CD4-positive, alpha-beta T cell (primary cell): ENCODE results near the gene ATG7. TPM values are rescaled to one million over a fixed set of nuclear protein-coding genes. Genes with fewer than 3 reads are reported as not detected.

Source experiments
- ATAC-seq: fragments of 200-7000 bp; cut with Tn5 transposase; one replicate; pipeline ENCODE4 v1.10.0; 2022; ENCODE audit warnings: mild to moderate bottlenecking; ENCODE audit not compliant: poor library complexity
- CTCF ChIA-PET: fragments of 350-600 bp; sonication (Branson Sonifier 250); formaldehyde crosslinking; loops from one replicate; lab custom pipeline; 2021; ENCODE audit warnings: antibody characterized with exemption, inconsistent platforms; lab: Charles Lee
- POLR2A ChIA-PET: fragments of 350-600 bp; sonication (Branson Sonifier 250); formaldehyde crosslinking; loops from one replicate; lab custom pipeline; 2021; ENCODE audit warnings: antibody characterized with exemption, inconsistent platforms; lab: Charles Lee
- DNase-seq, 14 experiments: peaks; one replicate each; pipeline ENCODE4 v3.0.0-alpha.2; 2013 to 2020; ENCODE audit warnings: mixed read lengths in 2 of 14
- H3K27ac ChIP-seq, 2 donors: one replicate each; pipeline versions ENCODE4 v1.5.1 to v1.7.0; 2013; ENCODE audit warnings: low read length in 2 of 2, low read depth in 1 of 2, mild to moderate bottlenecking in 1 of 2
- H3K27me3 ChIP-seq, 2 experiments: 1 replicate in 1 of 2; 2 replicates in 1 of 2; pipeline versions ENCODE4 v1.6.1 to v1.7.0; 2013; ENCODE audit warnings: low read length in 2 of 2, control low read depth in 1 of 2, mild to moderate bottlenecking in 1 of 2, moderate library complexity in 1 of 2; ENCODE audit not compliant: insufficient read depth in 2 of 2, control insufficient read depth in 1 of 2
- H3K36me3 ChIP-seq: one replicate; pipeline ENCODE4 v1.6.1; 2013; ENCODE audit warnings: low read length, control low read depth; ENCODE audit not compliant: insufficient read depth
- H3K4me1 ChIP-seq: one replicate; pipeline ENCODE4 v1.6.1; 2013; ENCODE audit warnings: low read length, control low read depth; ENCODE audit not compliant: insufficient read depth
- H3K4me3 ChIP-seq: one replicate; pipeline ENCODE4 v1.5.1; 2013; ENCODE audit warnings: mild to moderate bottlenecking, low read length, moderate library complexity
- H3K9me3 ChIP-seq, 2 experiments: 1 replicate in 1 of 2; 2 replicates in 1 of 2; pipeline versions ENCODE4 v1.6.1 to v1.7.0; 2013; ENCODE audit warnings: low read length in 2 of 2, mild to moderate bottlenecking in 2 of 2, control low read depth in 1 of 2, moderate library complexity in 1 of 2; ENCODE audit not compliant: control insufficient read depth in 1 of 2, insufficient read depth in 1 of 2
- H3K27ac Mint-ChIP-seq: one replicate; pipeline ENCODE4 v1.8.0; 2020; ENCODE audit warnings: mixed read lengths
- H3K27me3 Mint-ChIP-seq: one replicate; pipeline ENCODE4 v1.8.0; 2021; ENCODE audit warnings: mixed read lengths
- H3K36me3 Mint-ChIP-seq: one replicate; pipeline ENCODE4 v1.8.0; 2021; ENCODE audit warnings: low read depth, mixed read lengths
- H3K4me1 Mint-ChIP-seq: one replicate; pipeline ENCODE4 v1.8.0; 2021; ENCODE audit warnings: low read depth, mixed read lengths
- H3K4me3 Mint-ChIP-seq: one replicate; pipeline ENCODE4 v1.8.0; 2020; ENCODE audit warnings: mild to moderate bottlenecking, mixed read lengths
- H3K9me3 Mint-ChIP-seq: one replicate; pipeline ENCODE4 v1.8.0; 2020; ENCODE audit warnings: mixed read lengths
- intact Hi-C, 2 experiments: fragments of 100-400 bp; cut with DNase I in 1 of 2; cut with micrococcal nuclease in 1 of 2; formaldehyde crosslinking; loops; one replicate each; pipeline versions ENCODE4 v1.15.1 to v1.9.0; 2023 to 2025; cut with DNase I, micrococcal nuclease
- total RNA-seq, 174 experiments: library from RNA in 2 of 174; stranded (reverse) in 2 of 174; gene quantifications; one replicate each; pipeline ENCODE4 v1.2.3 and lab custom pipeline; 2021 to 2026
- TF ChIP-seq, protein P1 (sequence below): fragments of 200-600 bp; IDR thresholded peaks from one replicate; pipeline ENCODE4 v1.8.0; 2022; ENCODE audit warnings: antibody characterized with exemption, mild to moderate bottlenecking

Gene ATG7
- total RNA-seq, 2 experiments from 2014 or later, result 21.4 to 25.7 TPM

DNA sequence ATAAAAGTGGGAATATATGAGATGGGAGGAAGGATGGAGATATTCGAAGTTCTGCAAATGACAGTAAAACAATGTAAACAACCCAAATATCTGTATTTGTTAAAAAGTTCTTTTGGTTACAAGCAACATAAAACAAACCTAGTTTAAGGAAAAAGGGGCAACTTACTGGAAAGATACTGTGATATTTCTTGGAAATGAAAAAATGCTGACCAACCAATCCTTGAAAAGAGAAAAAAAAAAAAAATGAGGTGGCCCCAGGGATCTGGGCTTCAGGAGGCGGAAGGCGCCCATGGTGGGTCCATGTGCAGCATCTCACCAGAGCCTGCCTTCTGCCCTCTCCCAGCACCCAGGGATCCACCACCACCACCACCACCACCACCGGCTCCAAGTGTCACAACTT is 312.4 kb downstream of the ATG7 start:
- Histone ChIP-seq H3K27me3 (no peaks in the 10 kb centered on the region), H3K9me3 (no peaks in the 10 kb centered on the region), H3K36me3 (no peaks in the 10 kb centered on the region), H3K4me3 (no peak overlapping the region), H3K4me1 (peaks cover 25% of the 10 kb centered on the region), H3K27ac (no peak overlapping the region)
- ATAC-seq (no peak), DNase-seq (no peak)
- no peaks in the 10 kb centered on the region for H3K9me3 Mint-ChIP-seq
- TF ChIP-seq, protein P1, sequence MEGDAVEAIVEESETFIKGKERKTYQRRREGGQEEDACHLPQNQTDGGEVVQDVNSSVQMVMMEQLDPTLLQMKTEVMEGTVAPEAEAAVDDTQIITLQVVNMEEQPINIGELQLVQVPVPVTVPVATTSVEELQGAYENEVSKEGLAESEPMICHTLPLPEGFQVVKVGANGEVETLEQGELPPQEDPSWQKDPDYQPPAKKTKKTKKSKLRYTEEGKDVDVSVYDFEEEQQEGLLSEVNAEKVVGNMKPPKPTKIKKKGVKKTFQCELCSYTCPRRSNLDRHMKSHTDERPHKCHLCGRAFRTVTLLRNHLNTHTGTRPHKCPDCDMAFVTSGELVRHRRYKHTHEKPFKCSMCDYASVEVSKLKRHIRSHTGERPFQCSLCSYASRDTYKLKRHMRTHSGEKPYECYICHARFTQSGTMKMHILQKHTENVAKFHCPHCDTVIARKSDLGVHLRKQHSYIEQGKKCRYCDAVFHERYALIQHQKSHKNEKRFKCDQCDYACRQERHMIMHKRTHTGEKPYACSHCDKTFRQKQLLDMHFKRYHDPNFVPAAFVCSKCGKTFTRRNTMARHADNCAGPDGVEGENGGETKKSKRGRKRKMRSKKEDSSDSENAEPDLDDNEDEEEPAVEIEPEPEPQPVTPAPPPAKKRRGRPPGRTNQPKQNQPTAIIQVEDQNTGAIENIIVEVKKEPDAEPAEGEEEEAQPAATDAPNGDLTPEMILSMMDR, result no peak
- ChIA-PET POLR2A (no interaction called here), CTCF (no interaction called here)
- H3K4me3 Mint-ChIP-seq, result no peak overlapping the region
- no peaks in the 10 kb centered on the region for H3K27me3 Mint-ChIP-seq
- peaks cover 91% of the 10 kb centered on the region for H3K4me1 Mint-ChIP-seq
- intact Hi-C loops, result loop anchor here (5.0 kb wide), 2 partner anchors 53 to 58 kb away; partner anchors contain the start of gene VGLL4 (in 1 of the 2)
- H3K27ac Mint-ChIP-seq, result peak overlapping the region; percentile 29
- peaks cover 32% of the 10 kb centered on the region for H3K36me3 Mint-ChIP-seq

- Mint-ChIP-seq H3K9me3 (no peaks in the 10 kb centered on the region), H3K36me3 (peaks cover 51% of the 10 kb centered on the region), H3K27ac (peak overlapping the region; percentile 54), H3K4me3 (no peak overlapping the region), H3K4me1 (peaks cover 89% of the 10 kb centered on the region), H3K27me3 (no peaks in the 10 kb centered on the region)
- Histone ChIP-seq H3K36me3 (no peaks in the 10 kb centered on the region), H3K27ac (no peak overlapping the region), H3K4me1 (peaks cover 10% of the 10 kb centered on the region), H3K9me3 (no peaks in the 10 kb centered on the region), H3K27me3 (no peaks in the 10 kb centered on the region), H3K4me3 (no peak overlapping the region)
- TF ChIP-seq, protein P1, result no peak
- intact Hi-C loops, result loop anchor here in 1 of 2 experiments (5.0 kb wide), 1 partner anchor 60 kb away; no protein-coding TSS in a partner anchor
- DNase-seq (no peak), ATAC-seq (no peak)
- ChIA-PET POLR2A (no interaction called here), CTCF (no interaction called here)
Observed at GRCh38 chr3:11587766-11588165, 315.6 kb downstream of the ATG7 start.

DNA sequence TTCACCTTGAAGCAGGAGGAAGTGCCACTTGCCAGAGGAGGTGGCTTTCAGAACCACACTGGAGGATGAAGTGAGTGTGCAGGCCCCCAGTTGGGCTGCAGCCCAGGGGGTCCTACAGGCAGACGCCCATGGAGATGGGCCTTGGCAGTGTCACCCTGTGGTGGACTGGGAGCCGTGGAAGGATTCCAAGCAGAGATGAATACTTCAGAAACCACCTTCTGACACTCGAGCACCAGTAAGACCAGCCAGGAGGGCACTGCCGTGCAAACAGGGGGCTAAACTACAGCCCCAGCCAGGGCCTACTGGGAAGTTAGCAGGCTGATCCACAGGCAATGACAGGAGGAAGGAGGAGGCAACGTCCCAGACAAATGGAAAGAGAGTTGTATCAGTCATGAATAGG is 316.1 kb downstream of the ATG7 start:
- H3K27ac ChIP-seq, result no peak overlapping the region
- H3K4me1 ChIP-seq, result peaks cover 9% of the 10 kb centered on the region
- no peak overlapping the region for H3K4me3 Mint-ChIP-seq
- H3K9me3 ChIP-seq, result no peaks in the 10 kb centered on the region
- ChIA-PET CTCF (no interaction called here), POLR2A (no interaction called here)
- TF ChIP-seq, protein P1, result no peak
- peaks cover under 1% of the 10 kb centered on the region for H3K36me3 ChIP-seq
- H3K4me1 Mint-ChIP-seq, result peaks cover 89% of the 10 kb centered on the region
- peaks cover 57% of the 10 kb centered on the region for H3K36me3 Mint-ChIP-seq
- H3K27ac Mint-ChIP-seq, result peak overlapping the region; percentile 54
- no peaks in the 10 kb centered on the region for H3K27me3 Mint-ChIP-seq
- DNase-seq (no peak), ATAC-seq (no peak)
- H3K27me3 ChIP-seq, result no peaks in the 10 kb centered on the region
- no peak overlapping the region for H3K4me3 ChIP-seq
- intact Hi-C loops, result loop anchor here in 1 of 2 experiments (5.0 kb wide), 1 partner anchor 59 kb away; no protein-coding TSS in a partner anchor
- no peaks in the 10 kb centered on the region for H3K9me3 Mint-ChIP-seq
